ENCODE results near the gene DPYD.

The DPYD gene

DNA sequence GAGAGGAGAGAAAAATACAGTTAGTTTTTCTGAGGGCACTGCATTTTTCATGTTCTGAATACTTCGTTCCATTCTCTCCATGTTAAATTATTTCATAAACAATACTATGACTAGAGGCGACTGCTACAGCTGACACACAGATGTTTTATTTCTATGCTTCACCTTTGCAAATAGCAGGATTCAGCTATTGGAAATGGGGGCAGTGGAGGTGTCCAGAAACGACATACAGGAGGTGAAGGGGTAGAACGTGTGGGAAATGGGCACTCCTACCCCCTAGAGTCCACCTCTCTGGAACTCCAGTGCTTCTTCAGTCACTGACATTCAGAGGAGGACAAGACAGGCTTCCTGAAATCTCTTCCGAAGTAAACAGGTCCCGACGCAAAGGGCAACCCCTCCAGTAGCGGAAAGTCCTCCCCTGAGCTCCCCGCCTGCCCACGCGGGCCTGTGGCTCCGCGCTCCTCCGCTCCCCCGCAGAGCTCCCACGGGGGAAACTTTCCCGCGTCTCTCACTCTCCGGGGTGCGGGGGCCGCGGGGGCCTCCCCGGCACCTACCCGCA is 480 bp downstream of the DPYD start:
- peak overlapping the region; percentile 90 for H3K4me3 ChIP-seq (ENCODE audit: control insufficient read depth, low read depth, low read length)
- TF ChIP-seq, protein P1, sequence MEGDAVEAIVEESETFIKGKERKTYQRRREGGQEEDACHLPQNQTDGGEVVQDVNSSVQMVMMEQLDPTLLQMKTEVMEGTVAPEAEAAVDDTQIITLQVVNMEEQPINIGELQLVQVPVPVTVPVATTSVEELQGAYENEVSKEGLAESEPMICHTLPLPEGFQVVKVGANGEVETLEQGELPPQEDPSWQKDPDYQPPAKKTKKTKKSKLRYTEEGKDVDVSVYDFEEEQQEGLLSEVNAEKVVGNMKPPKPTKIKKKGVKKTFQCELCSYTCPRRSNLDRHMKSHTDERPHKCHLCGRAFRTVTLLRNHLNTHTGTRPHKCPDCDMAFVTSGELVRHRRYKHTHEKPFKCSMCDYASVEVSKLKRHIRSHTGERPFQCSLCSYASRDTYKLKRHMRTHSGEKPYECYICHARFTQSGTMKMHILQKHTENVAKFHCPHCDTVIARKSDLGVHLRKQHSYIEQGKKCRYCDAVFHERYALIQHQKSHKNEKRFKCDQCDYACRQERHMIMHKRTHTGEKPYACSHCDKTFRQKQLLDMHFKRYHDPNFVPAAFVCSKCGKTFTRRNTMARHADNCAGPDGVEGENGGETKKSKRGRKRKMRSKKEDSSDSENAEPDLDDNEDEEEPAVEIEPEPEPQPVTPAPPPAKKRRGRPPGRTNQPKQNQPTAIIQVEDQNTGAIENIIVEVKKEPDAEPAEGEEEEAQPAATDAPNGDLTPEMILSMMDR (conservative IDR thresholded peaks at IDR 0.05; ENCODE audit: control insufficient read depth, insufficient read depth, low read depth, low read length): no peak
- DNase-seq (ENCODE audit: low read depth): peak; percentile 38

DNA sequence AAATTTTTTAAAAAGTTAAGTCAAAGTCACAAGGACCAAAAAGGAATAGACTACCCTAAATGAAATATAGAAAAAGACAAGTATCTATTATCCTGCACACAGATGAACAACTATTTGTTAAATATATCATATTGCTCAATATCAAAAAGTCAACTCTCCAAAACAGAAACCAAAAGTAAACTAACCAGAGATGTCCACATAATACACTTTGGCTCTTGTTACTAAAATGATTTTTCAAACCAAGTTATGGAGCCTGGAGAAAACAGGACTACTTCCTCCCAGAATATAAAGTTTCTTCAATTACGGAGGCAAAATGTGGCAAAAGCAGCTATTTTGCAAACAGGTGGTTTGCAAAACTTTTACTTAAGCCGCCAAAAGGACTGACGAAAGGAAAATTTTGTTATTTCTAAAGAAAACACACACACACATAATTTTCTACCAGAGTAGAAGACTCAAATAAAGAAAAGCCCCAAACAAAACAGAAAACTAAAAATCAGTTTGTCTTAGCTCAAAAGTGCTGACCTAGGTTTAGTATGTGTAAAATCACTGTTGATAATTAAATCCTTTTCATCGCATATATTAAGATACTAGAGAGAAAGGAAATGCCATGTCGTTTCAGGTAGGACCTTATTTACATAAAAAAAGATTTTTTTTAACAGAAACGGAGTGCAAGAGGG is 1.1 kb downstream of the DPYD start:
- DNase-seq (ENCODE audit: low read depth): peak; percentile 58
- H3K4me3 ChIP-seq (ENCODE audit: control insufficient read depth, low read depth, low read length): peak overlapping the region; percentile 90
- TF ChIP-seq, protein P1 (conservative IDR thresholded peaks at IDR 0.05; ENCODE audit: control insufficient read depth, insufficient read depth, low read depth, low read length): no peak

DNA sequence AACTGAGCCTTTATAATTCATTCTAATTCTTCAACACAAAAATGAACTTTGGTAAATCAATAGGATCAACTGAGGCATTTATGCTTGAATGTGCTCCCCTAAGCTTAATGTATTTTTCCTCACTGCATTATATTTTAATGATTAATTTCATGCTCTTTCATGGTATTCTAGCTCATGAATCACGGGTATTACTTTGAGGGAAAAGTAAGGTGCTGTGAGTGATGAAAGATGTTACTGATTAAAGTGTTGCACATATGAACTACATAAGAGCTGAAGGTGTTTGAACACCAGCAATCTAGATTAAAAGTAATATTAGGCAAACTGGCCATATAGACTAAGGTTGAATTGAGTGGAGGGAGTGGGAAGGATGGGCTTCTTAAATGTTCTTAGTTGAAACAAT is 1.9 kb downstream of the DPYD start:
- H3K4me3 ChIP-seq (ENCODE audit: control insufficient read depth, low read depth, low read length): peak overlapping the region; percentile 90
- TF ChIP-seq, protein P1 (conservative IDR thresholded peaks at IDR 0.05; ENCODE audit: control insufficient read depth, insufficient read depth, low read depth, low read length): no peak
- DNase-seq (ENCODE audit: low read depth): no peak

DNA sequence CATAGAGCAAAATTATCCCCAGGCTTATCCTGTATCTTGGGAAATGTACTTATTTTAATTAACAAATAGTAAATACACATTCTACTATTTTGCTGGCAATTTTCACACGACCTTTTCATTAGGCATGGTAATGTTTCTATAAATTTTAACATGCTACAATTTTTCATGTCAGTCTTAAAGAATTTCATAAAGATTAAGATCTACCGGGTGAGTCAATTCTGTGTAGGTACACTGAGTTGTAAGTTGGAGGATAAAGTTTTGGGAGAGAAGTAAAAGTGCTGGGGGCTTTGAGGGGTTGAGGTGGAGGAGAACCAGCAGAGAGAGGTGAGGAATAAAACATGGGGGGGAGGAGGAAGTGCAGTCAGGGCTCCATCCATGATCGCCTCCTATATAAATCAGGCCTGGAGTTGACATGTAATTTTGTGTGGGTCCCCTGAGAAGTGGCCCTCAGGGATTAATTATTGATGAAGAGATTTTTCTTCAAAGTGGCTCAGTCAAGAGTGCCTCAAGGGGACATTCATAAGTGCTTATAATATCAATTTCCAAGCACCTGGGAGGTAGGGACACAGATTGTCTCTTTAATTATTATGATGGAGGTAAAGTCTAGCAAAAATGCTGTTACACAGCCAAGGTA is 7.2 kb downstream of the DPYD start:
- DNase-seq (ENCODE audit: low read depth): no peak
- TF ChIP-seq, protein P1 (conservative IDR thresholded peaks at IDR 0.05; ENCODE audit: control insufficient read depth, insufficient read depth, low read depth, low read length): no peak
- no peak overlapping the region for H3K4me3 ChIP-seq (ENCODE audit: control insufficient read depth, low read depth, low read length)

DNA sequence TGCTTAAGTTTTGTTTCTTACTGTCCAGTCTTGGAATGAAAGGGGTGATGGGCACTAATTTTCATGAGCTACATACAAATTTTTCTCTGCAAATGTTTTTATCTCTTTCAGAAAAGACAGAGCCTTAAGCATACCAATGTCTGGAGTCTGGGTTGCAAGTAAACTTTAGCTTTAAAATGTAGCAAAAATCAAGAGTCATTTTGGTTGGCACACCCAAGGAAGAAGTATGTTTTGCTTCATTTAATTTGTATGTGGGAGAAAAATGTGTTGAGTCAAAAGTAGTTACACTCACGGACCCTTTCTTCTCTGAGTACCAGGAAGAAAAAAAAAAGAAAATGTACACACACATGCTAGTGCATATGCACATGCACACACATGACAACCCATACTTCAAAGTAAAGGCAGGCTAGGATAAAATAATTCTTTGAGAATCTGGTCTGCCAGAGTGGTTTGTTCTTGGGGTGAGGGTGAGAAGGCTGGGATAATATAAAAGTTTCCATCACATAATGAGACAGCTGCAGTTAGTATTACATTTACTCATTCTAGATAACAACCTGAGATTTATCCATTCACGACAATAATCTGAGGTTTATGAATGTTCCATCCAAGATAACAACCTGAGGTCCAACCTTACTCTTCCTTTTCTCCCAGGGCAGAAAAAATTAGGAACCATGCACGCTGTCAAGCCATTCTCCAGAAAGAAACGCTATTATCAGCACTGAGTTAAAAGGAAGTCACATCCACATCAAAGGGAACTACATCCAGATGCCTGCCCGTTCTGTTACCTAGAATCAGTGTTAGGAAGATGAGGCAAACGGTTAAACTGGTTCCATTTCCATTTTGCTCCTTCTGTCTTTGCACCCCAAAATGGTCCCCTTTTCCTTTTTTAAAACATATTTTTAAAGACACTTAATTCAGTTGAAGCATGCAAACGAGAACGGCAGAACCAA is 9.3 kb downstream of the DPYD start:
- DNase-seq (ENCODE audit: low read depth): no peak
- H3K4me3 ChIP-seq (ENCODE audit: control insufficient read depth, low read depth, low read length): no peak overlapping the region
- TF ChIP-seq, protein P1 (conservative IDR thresholded peaks at IDR 0.05; ENCODE audit: control insufficient read depth, insufficient read depth, low read depth, low read length): no peak

DNA sequence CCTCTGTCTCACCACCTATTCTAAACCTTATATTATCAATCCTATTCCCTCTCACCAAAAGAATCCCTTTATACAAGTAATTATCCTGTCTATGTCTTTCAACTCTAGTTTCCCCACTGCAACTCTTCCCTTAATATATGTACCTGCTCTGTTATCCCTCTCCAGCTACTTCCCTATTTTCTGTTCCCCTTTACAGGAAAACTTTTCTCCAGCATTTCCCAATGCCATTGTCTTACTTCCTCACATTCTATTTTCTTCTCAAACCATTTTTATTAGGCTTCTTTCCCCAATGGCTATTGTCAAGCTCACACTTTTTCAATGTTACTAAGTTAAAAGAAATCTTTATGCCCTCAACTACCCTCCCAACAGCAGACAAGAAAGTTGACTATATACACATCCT is 11.6 kb downstream of the DPYD start:
- no peak overlapping the region for H3K4me3 ChIP-seq (ENCODE audit: control insufficient read depth, low read depth, low read length)
- DNase-seq (ENCODE audit: low read depth): no peak
- TF ChIP-seq, protein P1 (conservative IDR thresholded peaks at IDR 0.05; ENCODE audit: control insufficient read depth, insufficient read depth, low read depth, low read length): no peak

Measured in fibroblast of mammary gland (primary cell).